ENCODE results near the gene SNX25. TPM values are rescaled to one million over a fixed set of nuclear protein-coding genes. Genes with fewer than 3 reads are reported as not detected.

Gene SNX25
- total RNA-seq, 4 donors from 2014 or later = 11.3 to 17.3 (median 13.4) TPM

- H3K36me3 ChIP-seq = peaks cover 0 to 6% of the 10 kb centered on the region in 2 donors
- no peaks in the 10 kb centered on the region for H3K4me1 ChIP-seq
- in situ Hi-C loops (cut with MboI; ENCODE audit: low sequenced_read_pairs in 4 of 4) (no loop called here), intact Hi-C loops (cut with DNase I; ENCODE audit: low total_unique reads) (no loop called here)
- no peak overlapping the region for H3K4me3 ChIP-seq
- H3K9me3 ChIP-seq = no peaks in the 10 kb centered on the region
- no peak for TF ChIP-seq CTCF (IDR thresholded peaks at IDR 0.05 in 4 of 5, conservative IDR thresholded peaks at IDR 0.05 in 1 of 5)
- TF ChIP-seq POLR2A (IDR thresholded peaks at IDR 0.05) = no peak
- no peak for ATAC-seq
- no peak overlapping the region for H3K27ac ChIP-seq
- H3K27me3 ChIP-seq = no peaks in the 10 kb centered on the region
- no peak for DNase-seq
Measured at GRCh38 chr4:185334326-185334725, 124.9 kb downstream of the SNX25 start.

DNA sequence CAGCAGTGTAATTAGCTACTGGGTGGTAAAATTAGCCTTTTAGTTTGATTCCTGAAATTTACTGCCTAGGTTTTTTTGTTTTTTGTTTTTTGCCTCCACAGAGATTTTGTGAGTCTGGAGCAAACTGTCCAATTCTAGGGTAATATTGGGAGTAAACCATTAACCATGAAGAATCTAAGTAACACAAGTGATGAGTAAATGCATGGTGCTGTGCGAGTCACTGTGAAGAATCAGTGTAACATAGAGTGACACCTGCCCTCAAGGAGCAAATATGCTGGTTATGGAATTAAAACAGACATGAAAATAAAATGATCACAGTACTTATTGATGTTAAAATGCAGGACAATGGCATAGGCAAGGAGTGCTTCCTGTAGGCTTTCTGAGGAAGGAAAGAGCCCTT lies 126.2 kb downstream of the SNX25 start:
- no peak for TF ChIP-seq CTCF (IDR thresholded peaks at IDR 0.05 in 4 of 5, conservative IDR thresholded peaks at IDR 0.05 in 1 of 5)
- no peak for TF ChIP-seq POLR2A (IDR thresholded peaks at IDR 0.05)
- DNase-seq (no peak), ATAC-seq (no peak)
- Histone ChIP-seq H3K36me3 (peaks cover 0 to 10% of the 10 kb centered on the region in 2 donors), H3K27ac (no peak overlapping the region), H3K4me3 (no peak overlapping the region), H3K27me3 (no peaks in the 10 kb centered on the region), H3K9me3 (no peaks in the 10 kb centered on the region), H3K4me1 (no peaks in the 10 kb centered on the region)
- intact Hi-C loops (cut with DNase I; ENCODE audit: low total_unique reads) = no loop called here
- in situ Hi-C loops (cut with MboI; ENCODE audit: low sequenced_read_pairs in 4 of 4) = no loop called here

- Histone ChIP-seq H3K36me3 (peaks cover 0 to 24% of the 10 kb centered on the region in 2 donors), H3K4me1 (no peaks in the 10 kb centered on the region), H3K4me3 (no peak overlapping the region), H3K27ac (no peak overlapping the region), H3K27me3 (no peaks in the 10 kb centered on the region), H3K9me3 (no peaks in the 10 kb centered on the region)
- in situ Hi-C loops (cut with MboI; ENCODE audit: low sequenced_read_pairs in 4 of 4) = no loop called here
- DNase-seq = no peak
- ATAC-seq = no peak
- intact Hi-C loops (cut with DNase I; ENCODE audit: low total_unique reads) = no loop called here
- TF ChIP-seq POLR2A (IDR thresholded peaks at IDR 0.05) (no peak), CTCF (IDR thresholded peaks at IDR 0.05 in 4 of 5, conservative IDR thresholded peaks at IDR 0.05 in 1 of 5) (no peak)
Measured at GRCh38 chr4:185339941-185340340, 130.5 kb downstream of the SNX25 start.

- H3K36me3 ChIP-seq = peaks cover 0 to 24% of the 10 kb centered on the region in 2 donors
- in situ Hi-C loops (cut with MboI; ENCODE audit: low sequenced_read_pairs in 4 of 4) (no loop called here), intact Hi-C loops (cut with DNase I; ENCODE audit: low total_unique reads) (no loop called here)
- no peak overlapping the region for H3K27ac ChIP-seq
- DNase-seq = no peak
- no peak for ATAC-seq
- no peaks in the 10 kb centered on the region for H3K4me1 ChIP-seq
- no peak overlapping the region for H3K4me3 ChIP-seq
- H3K27me3 ChIP-seq = no peaks in the 10 kb centered on the region
- no peaks in the 10 kb centered on the region for H3K9me3 ChIP-seq
- TF ChIP-seq POLR2A (IDR thresholded peaks at IDR 0.05) (no peak), CTCF (IDR thresholded peaks at IDR 0.05 in 4 of 5, conservative IDR thresholded peaks at IDR 0.05 in 1 of 5) (no peak)
Measured at GRCh38 chr4:185341377-185341776, 132.0 kb downstream of the SNX25 start.

GRCh38 chr4:185341841-185342240 lies 132.4 kb downstream of the SNX25 start:
- TF ChIP-seq POLR2A (IDR thresholded peaks at IDR 0.05) (no peak), CTCF (IDR thresholded peaks at IDR 0.05 in 4 of 5, conservative IDR thresholded peaks at IDR 0.05 in 1 of 5) (no peak)
- H3K36me3 ChIP-seq = peaks cover 0 to 28% of the 10 kb centered on the region in 2 donors
- in situ Hi-C loops (cut with MboI; ENCODE audit: low sequenced_read_pairs in 4 of 4) = no loop called here

More at GRCh38 chr4:185341841-185342240, 132.4 kb downstream of the SNX25 start:
- no peak for ATAC-seq
- H3K4me1 ChIP-seq = no peaks in the 10 kb centered on the region
- DNase-seq = no peak
- intact Hi-C loops (cut with DNase I; ENCODE audit: low total_unique reads) = no loop called here
- no peak overlapping the region for H3K4me3 ChIP-seq
- no peaks in the 10 kb centered on the region for H3K9me3 ChIP-seq
- H3K27ac ChIP-seq = no peak overlapping the region
- H3K27me3 ChIP-seq = no peaks in the 10 kb centered on the region

All from gastrocnemius medialis (tissue), 4 donors.